ENCODE results near the gene ZC3H4. TPM values are rescaled to one million over a fixed set of nuclear protein-coding genes. Genes with fewer than 3 reads are reported as not detected.

ZC3H4 gene
- total and polyA plus RNA-seq, 10 of the 15 experiments (the other 5 are each of a cell fraction or from before 2014, with no cell fraction given): 5.1 to 86.3 (median 15.5) TPM

GRCh38 chr19:47113850-47114651 lies 475 bp upstream of the ZC3H4 start (continued):
- TF ChIP-seq CEBPB (IDR thresholded peaks at IDR 0.05; ENCODE audit: borderline replicate concordance in 1 of 2, low read depth in 2 of 2, low read length in 2 of 2): no peak
- no peak for TF ChIP-seq NBN (IDR thresholded peaks at IDR 0.05)

- 0% methylated on average over 27 of the region's 85 CpGs for WGBS (ENCODE audit: insufficient coverage, insufficient replicate concordance, low lambda C conversion rate, missing lambda C conversion rate)
- BruUV-seq (replicated peaks): no TSS peak
- Histone ChIP-seq H3K4me2 (ENCODE audit: control insufficient read depth, insufficient read depth) (peak overlapping the region; percentile 81), H3K36me3 (ENCODE audit: control insufficient read depth in 2 of 2, insufficient read depth in 2 of 2, low read length in 1 of 2) (no peaks in the 10 kb centered on the region), H3K9ac (ENCODE audit: control insufficient read depth, insufficient read depth, low read length) (peak overlapping the region; percentile 100), H3K9me3 (replicated peaks; ENCODE audit: control insufficient read depth, insufficient read depth, low read length) (no peaks in the 10 kb centered on the region), H4K20me1 (ENCODE audit: control insufficient read depth, insufficient read depth) (no peaks in the 10 kb centered on the region), H3K79me2 (ENCODE audit: control insufficient read depth, insufficient read depth, low read length) (peaks cover 54% of the 10 kb centered on the region), H3K27ac (ENCODE audit: control insufficient read depth, insufficient read depth) (peak overlapping the region; percentile 99), H3K4me1 (ENCODE audit: control insufficient read depth, insufficient read depth, low read length) (peaks cover 7% of the 10 kb centered on the region), H2AFZ (ENCODE audit: control insufficient read depth, low read depth, low read length) (no peak overlapping the region), H3K27me3 (replicated peaks in 1 of 2; ENCODE audit: control insufficient read depth in 2 of 2, insufficient read depth in 2 of 2, low read length in 1 of 2) (no peaks in the 10 kb centered on the region), H3K4me3 (peak overlapping the region; percentile 98)
- DNase-seq (ENCODE audit: low read depth, low spot score) (no peak), ATAC-seq (peak; percentile 55), FAIRE-seq (no peak)
- ChIA-PET RAD21 (ENCODE audit: unreplicated experiment) (interaction anchor here (1.0 to 1.8 kb wide), 6 partner anchors 10 to 74 kb away, joined by 3 to 16 read pairs (median 8); partner anchors contain the start of gene SAE1), SMC1A (ENCODE audit: uncharacterized antibody, unreplicated experiment) (interaction anchor here (1.2 to 2.4 kb wide), 4 partner anchors 9 to 114 kb away, joined by 3 to 26 read pairs (median 16); partner anchors contain the start of gene SAE1), CTCF (interaction anchor here (0.6 to 2.4 kb wide), 13 partner anchors 8 to 407 kb away, joined by 3 to 19 read pairs (median 4); no protein-coding TSS in a partner anchor), POLR2A (interaction anchor here (1.0 to 2.0 kb wide), 11 partner anchors 8 to 157 kb away, joined by 3 to 45 read pairs (median 5); partner anchors contain the start of gene SAE1)
- in situ Hi-C loops (cut with MboI): no loop called here
- intact Hi-C loops (cut with micrococcal nuclease; ENCODE audit: unreplicated experiment): loop anchor here (1.0 to 10.0 kb wide), 2 partner anchors 64 to 258 kb away; partner anchors contain the start of genes AP2S1 and TMEM160
- peak; percentile 17; the same call in 1 of the 2 replicates for TF ChIP-seq ASH2L (IDR thresholded peaks at IDR 0.05; ENCODE audit: borderline replicate concordance, low read depth)
- TF ChIP-seq POLR2A (IDR thresholded peaks at IDR 0.05; ENCODE audit: low read depth, low read length): peak; percentile 81
- TF ChIP-seq PBX3 (IDR thresholded peaks at IDR 0.05; ENCODE audit: insufficient replicate concordance, low read depth, low read length): no peak
- TF ChIP-seq MXI1 (IDR thresholded peaks at IDR 0.05; ENCODE audit: low read depth, low read length): 0 out of 2 replicates have a peak, but pooled peaks have one; percentile 24
- no peak for TF ChIP-seq ZSCAN29 (IDR thresholded peaks at IDR 0.05)
- no peak for TF ChIP-seq SUZ12 (IDR thresholded peaks at IDR 0.05; ENCODE audit: unreplicated experiment)
- TF ChIP-seq EGR1 (IDR thresholded peaks at IDR 0.05; ENCODE audit: borderline replicate concordance in 1 of 2, low read depth in 2 of 2, low read length in 2 of 2): peak in 1 of 2 experiments; percentile 96; a peak in 2 of 3 replicates
- TF ChIP-seq ATF7 (IDR thresholded peaks at IDR 0.05; ENCODE audit: low read depth): 0 out of 2 replicates have a peak, but pooled peaks have one; percentile 37
- peak; percentile 88 for TF ChIP-seq LARP7 (IDR thresholded peaks at IDR 0.05)
- peak; percentile 95; the same call in 1 of the 2 replicates for TF ChIP-seq BACH1 (IDR thresholded peaks at IDR 0.05; ENCODE audit: borderline replicate concordance)
- TF ChIP-seq RAD21 (IDR thresholded peaks at IDR 0.05; ENCODE audit: insufficient read depth, low read depth, low read length): no peak
- peak; percentile 4; the same call in 1 of the 2 replicates for TF ChIP-seq NBN (IDR thresholded peaks at IDR 0.05)
- peak; percentile 68 for TF ChIP-seq DPF2 (IDR thresholded peaks at IDR 0.05)
- peak; percentile 95 for TF ChIP-seq GATAD2B (conservative IDR thresholded peaks at IDR 0.05; ENCODE audit: low read depth)
- peak; percentile 14; the same call in 1 of the 2 replicates for TF ChIP-seq HDGF (IDR thresholded peaks at IDR 0.05)
- peak; percentile 76; the same call in 1 of the 2 replicates for TF ChIP-seq POLR2AphosphoS5 (IDR thresholded peaks at IDR 0.05; ENCODE audit: low read length)
These were observed 1.2 kb downstream of the ZC3H4 start for GRCh38 chr19:47112166-47112996.

Data from GM12878 (cell line).